HUES6 (cell line): Measurements from ENCODE around the gene HRAS.

Source experiments
- H3K27ac ChIP-seq: 2 replicates; pipeline ENCODE4 v1.7.0; 2013; ENCODE audit warnings: low read depth, mild to moderate bottlenecking, low read length, inconsistent platforms
- H3K27me3 ChIP-seq: 2 replicates; pipeline ENCODE4 v1.6.1; 2013; ENCODE audit warnings: low read length; ENCODE audit not compliant: control insufficient read depth, insufficient read depth
- H3K36me3 ChIP-seq: 2 replicates; pipeline ENCODE4 v1.6.1; 2013; ENCODE audit warnings: low read length; ENCODE audit not compliant: control insufficient read depth, insufficient read depth
- H3K4me1 ChIP-seq: 2 replicates; pipeline ENCODE4 v1.6.1; 2013; ENCODE audit warnings: low read length; ENCODE audit not compliant: control insufficient read depth, insufficient read depth
- H3K4me3 ChIP-seq: 2 replicates; pipeline ENCODE4 v1.5.1; 2013; ENCODE audit warnings: low read depth, low read length
- H3K9ac ChIP-seq: one replicate; pipeline ENCODE4 v1.6.1; 2013; ENCODE audit warnings: mild to moderate bottlenecking, low read length
- H3K9me3 ChIP-seq: 2 replicates; pipeline ENCODE4 v1.6.1; 2013; ENCODE audit warnings: low read depth, low read length; ENCODE audit not compliant: control insufficient read depth, insufficient read depth

The HRAS gene

DNA sequence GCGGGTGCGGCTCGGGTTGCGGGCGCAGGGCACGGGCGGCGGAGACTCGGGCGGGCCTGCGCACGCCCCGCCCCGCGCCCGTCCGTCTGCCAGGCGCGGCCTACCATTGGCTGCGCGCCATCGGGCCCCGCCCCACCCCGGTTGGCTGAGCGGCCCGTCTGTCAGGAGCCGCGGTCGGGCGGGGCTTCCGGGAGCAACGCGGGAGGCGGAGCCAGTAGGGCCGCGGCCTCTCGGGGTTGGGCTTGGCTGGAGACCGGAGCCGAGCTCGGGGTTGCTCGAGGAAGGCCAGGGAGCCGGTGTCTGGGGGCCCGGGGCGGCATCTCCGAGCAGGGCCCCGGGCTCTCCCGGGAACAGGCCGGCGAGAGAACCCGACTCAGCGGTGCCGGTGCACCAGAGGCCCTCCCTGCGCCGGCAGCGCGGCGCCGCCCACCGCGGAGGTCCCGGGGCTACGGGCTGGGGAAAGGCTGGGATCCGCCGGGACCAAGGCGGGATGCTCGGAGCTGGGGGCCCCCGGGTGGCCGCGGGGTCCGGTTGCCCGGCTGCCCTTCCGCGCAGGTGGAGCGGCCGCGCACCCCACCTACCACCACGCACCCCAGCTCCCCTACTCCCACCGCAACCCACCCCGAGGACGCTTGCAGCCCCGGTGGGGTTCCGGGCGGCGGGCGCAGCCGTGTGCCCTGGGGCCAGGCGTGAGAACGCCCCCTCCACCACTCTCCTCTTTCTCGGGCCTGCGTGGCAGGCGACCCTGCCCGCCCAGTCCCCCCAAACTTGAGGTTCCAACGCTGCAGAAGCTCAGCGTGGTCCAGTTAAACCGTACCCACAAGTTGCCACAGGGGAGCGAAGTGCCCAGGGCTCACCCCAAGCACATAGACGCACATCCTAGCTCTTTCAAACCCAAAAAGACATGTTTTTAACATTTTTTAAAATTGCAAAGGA is at the start of gene HRAS:
HRAS (minus strand) TSS at position 58 of the 936 bp plus-strand sequence.
- H3K27me3 ChIP-seq = peaks cover 13% of the 10 kb centered on the region
- peaks cover 9% of the 10 kb centered on the region for H3K4me1 ChIP-seq
- no peaks in the 10 kb centered on the region for H3K9me3 ChIP-seq
- peaks cover 27% of the 10 kb centered on the region for H3K36me3 ChIP-seq
- peak within 1 kb of the TSS; percentile 83 for H3K4me3 ChIP-seq
- peak within 1 kb of the TSS; percentile 72 for H3K9ac ChIP-seq
- 0 out of 2 replicates have a peak within 1 kb of the TSS, but pooled peaks have one; percentile 0 for H3K27ac ChIP-seq

DNA sequence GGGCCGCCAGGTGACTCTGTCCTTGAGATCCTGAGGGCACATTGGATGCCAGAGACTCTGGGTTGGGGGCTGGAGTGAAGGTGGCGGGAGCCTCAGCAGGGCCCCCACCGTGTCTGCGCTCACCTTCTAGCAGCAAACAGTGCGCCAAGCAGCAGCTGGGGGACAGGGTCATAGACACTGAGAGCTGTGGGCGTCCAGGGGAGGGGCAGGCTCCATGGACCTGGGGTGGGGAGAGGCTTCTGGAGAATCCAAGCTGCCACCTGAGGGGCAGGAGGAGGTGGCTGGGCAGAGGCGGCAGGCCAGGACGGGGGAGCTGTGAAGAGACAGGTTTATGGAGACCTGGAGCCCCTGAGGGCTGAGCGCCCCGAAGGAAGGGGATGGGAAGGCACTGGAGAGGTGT is 48.9 kb upstream of the HRAS start:
- no peak overlapping the region for H3K4me3 ChIP-seq
- H3K9ac ChIP-seq = no peak overlapping the region
- H3K9me3 ChIP-seq = no peaks in the 10 kb centered on the region
- peaks cover 61% of the 10 kb centered on the region for H3K36me3 ChIP-seq
- H3K4me1 ChIP-seq = no peaks in the 10 kb centered on the region
- no peaks in the 10 kb centered on the region for H3K27me3 ChIP-seq
- no peak overlapping the region for H3K27ac ChIP-seq

DNA sequence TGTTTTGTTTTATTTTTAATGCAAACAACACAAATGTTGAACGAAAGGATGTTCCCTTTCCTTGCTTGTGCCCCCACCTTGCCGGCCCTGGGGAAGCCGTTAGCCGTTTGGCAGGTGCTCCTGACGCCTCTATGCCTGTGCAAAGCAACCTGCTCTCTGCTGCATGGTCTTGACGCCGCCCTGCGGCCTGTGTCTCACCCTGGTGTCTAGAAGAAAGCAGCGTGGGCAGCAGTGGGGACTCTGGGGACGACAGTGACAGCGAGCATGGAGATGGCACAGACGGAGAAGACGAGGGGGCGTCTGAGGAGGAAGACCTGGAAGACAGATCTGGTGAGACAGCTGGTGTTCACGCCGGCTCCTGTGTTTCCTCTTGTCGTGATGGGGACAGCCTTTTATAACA is 46.4 kb upstream of the HRAS start:
- H3K9ac ChIP-seq = no peak overlapping the region
- no peak overlapping the region for H3K4me3 ChIP-seq
- H3K36me3 ChIP-seq = peaks cover 41% of the 10 kb centered on the region
- H3K27me3 ChIP-seq = no peaks in the 10 kb centered on the region
- no peaks in the 10 kb centered on the region for H3K9me3 ChIP-seq
- H3K27ac ChIP-seq = no peak overlapping the region
- peaks cover 14% of the 10 kb centered on the region for H3K4me1 ChIP-seq

DNA sequence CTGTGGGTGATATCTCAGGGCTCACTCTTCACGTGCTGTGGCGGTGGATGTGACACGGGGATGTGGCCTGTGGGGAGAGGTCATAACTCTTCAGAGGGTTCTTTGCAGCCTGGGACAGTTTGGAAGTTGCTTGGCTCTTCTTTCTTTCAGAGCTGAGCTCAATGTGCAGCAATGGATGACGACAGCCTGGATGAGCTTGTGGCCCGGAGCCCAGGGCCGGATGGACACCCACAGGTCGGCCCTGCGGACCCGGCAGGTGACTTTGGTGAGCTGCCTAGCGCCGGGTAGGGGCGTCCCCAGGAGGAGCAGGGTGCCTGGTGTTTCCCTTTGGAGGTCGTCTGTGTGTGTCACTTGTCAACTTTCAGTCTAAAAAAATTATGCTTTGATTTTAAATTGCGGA is 46.0 kb upstream of the HRAS start:
- Histone ChIP-seq H3K4me1 (peaks cover 14% of the 10 kb centered on the region), H3K36me3 (peaks cover 37% of the 10 kb centered on the region), H3K27me3 (no peaks in the 10 kb centered on the region), H3K9ac (no peak overlapping the region), H3K9me3 (no peaks in the 10 kb centered on the region), H3K4me3 (no peak overlapping the region), H3K27ac (no peak overlapping the region)

DNA sequence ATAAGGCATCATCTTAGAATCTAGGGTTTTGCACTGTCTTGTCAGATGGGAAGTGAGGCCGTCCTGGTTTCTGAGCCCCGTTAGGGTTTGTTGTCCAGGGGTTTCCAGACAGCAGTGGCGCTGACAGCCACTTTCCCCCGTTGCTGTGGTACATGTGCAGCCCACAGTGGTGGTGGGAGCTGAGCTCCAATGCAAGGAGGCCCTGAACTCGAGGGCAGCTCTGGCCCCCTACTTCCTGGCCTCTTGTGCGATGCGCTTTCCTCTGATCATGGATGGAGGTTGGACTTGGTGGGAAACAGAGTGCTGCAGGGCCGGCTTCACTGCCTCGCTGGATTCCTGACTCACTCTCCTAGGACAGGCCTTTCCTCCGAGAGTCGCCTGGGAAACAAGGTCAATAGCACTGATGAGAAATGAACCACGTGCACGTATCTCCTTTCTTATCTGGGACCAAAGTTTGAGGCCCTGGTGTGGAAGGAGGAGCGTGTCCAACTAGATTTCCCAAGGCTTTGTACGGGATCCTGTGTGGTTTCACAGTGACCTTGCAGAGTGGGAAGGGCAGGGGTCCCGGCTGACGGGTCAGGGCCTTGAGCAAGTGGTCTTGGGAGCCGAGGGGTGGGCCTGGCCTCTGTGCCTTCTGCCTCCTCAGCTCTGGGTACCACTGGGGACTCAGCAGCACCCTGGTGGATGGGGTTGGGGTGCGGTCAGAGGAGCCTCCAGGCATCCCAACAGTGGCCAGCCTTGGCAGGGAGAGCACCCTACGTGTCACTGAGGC is 44.6 kb upstream of the HRAS start:
- no peak overlapping the region for H3K4me3 ChIP-seq
- H3K4me1 ChIP-seq = peaks cover 15% of the 10 kb centered on the region
- H3K36me3 ChIP-seq = peaks cover 31% of the 10 kb centered on the region
- H3K9ac ChIP-seq = peak overlapping the region; percentile 19
- no peaks in the 10 kb centered on the region for H3K9me3 ChIP-seq
- H3K27ac ChIP-seq = no peak overlapping the region
- H3K27me3 ChIP-seq = peaks cover 6% of the 10 kb centered on the region

DNA sequence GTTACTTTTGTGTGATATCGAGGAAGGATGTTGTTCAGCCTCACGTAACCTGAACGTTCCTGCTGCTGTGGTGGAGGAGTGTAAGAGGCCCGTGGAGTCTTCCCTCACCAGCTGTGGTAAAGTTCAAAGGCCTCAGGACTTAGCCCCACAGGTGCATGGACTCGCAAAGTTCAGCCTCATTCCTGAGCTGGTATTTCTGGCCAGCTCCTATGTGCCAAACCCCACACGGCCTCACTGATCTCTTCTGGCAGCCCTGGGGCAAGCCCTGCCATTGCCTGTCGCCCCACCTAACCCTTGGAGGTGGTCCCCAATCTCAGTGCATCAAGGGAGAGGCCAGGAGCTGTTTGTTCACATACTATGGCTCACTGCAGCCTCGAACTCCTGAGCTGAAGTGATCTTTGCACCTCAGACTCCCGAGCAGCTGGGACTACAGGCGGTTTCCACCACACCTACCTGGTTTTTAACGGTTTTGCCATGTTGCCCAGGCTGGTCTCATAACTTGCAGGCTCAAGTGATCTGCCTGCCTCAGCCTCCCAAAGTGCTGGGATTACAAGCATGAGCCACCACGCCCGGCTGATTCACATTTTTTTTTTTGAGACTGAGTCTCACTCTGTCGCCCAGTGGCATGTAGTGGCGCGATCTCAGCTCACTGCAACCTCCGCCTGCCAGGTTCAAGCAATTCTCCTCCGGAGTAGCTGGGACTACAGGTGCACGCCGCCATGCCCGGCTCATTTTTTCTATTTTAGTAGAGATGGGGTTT is 43.1 kb upstream of the HRAS start:
- Histone ChIP-seq H3K27ac (no peak overlapping the region; the same call in 1 of the 2 replicates), H3K4me3 (peak overlapping the region; percentile 99; the same call in 1 of the 2 replicates), H3K36me3 (peaks cover 21% of the 10 kb centered on the region), H3K9ac (no peak overlapping the region), H3K9me3 (no peaks in the 10 kb centered on the region), H3K4me1 (peaks cover 23% of the 10 kb centered on the region), H3K27me3 (peaks cover 16% of the 10 kb centered on the region)

DNA sequence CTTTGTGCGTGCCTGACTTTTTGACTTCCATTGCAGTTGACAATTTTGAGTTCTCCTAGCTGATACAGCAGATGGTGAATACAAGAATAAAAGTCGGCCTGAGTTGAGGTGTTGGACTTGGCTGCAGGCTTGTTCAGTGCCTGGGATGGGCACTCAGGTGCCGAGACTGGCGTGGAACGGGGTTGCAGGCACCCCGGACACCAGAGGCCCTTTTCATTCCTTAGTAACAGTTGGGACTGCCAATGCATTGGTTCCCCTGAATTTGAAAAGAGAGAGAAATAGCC is 42.2 kb upstream of the HRAS start:
- Histone ChIP-seq H3K27me3 (peaks cover 20% of the 10 kb centered on the region), H3K4me1 (peaks cover 23% of the 10 kb centered on the region), H3K27ac (no peak overlapping the region), H3K9ac (peak overlapping the region; percentile 99), H3K36me3 (peaks cover 19% of the 10 kb centered on the region), H3K4me3 (peak overlapping the region; percentile 99), H3K9me3 (no peaks in the 10 kb centered on the region)

DNA sequence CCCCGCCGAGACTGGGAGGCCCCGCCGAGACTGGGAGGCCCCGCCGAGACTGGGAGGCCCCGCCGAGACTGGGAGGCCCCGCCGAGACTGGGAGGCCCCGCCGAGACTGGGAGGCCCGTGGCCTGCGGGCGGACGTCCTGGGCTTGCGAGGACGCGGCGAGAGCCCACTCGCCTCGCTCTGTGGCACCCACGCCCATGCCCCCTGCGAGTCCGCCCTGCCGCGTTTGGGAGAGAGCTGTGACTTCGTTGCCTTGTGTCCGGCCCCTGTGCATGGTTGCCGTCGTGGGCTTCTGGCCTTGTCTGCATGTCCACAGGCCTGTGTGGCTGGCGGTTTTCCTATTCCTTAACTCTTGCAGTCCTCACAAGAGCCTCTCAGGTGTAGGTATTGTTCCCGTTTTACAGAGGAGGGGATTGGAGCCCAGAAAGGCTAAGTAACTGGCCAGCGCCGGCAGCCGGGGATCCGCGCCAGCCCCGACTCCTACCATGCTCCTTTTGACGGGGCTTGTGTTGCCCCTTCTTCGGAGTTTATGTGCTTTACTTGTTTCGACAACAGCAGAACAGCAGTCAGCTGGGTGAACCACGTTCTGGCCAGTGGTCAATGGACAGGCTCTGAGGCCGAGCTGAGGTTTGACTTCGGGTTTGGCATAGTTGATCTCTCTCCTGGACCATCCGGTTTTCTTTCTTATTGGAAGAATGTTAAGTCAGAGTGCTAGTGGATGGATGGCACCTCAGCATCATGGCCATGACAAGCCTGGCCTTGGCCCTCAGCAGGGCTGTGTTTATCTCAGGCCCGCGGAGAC is 41.6 kb upstream of the HRAS start:
- Histone ChIP-seq H3K9ac (peak overlapping the region; percentile 99), H3K27ac (peak overlapping the region; percentile 81; the same call in 1 of the 2 replicates), H3K4me1 (peaks cover 24% of the 10 kb centered on the region), H3K4me3 (peak overlapping the region; percentile 99), H3K36me3 (peaks cover 15% of the 10 kb centered on the region), H3K27me3 (peaks cover 20% of the 10 kb centered on the region), H3K9me3 (no peaks in the 10 kb centered on the region)

DNA sequence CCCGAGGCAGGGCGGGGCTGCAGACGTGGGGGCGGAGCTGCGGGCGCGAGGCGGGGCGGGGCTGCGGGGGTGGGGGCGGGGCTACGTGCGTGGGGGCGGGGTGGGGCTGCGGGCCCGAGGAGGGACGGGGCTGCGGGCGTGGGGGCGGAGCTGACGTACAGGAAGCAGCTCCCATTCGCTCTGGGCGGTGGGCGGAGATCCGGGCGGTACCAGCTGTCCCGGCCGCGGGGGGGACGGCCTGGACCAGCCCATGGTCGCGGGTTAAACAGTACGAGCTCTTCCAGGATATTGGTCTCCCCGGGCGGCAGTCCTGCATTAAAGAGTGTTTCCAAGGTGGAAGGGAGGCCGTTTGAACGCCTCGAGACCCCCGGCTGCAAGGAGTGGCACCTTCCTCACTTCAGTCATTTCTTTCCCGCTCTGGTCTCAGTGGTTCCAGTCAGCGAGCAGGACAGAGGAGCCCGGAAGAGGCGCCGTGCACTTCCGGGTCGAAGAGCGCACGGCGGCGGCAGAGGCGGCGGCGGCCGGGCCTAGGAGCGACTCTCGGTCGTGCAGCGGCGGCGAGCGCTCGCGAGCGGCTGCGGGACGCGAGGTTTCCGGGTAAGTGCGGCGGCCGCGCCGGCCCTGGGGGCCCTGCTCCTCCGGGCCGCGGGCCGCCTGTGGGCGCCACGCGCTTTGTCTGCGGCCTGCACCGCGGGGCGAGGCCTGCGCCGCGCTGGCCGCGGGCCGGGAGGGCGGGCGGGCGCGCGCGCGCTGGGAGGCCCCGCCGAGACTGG is 40.8 kb upstream of the HRAS start, which contains the start of gene PHRF1:
PHRF1 (plus strand) TSS at position 475 of the 773 bp plus-strand sequence. CDS start 5,043 bp downstream, outside the sequence.
- Histone ChIP-seq H3K4me1 (peaks cover 30% of the 10 kb centered on the region), H3K27ac (peak within 1 kb of the TSS; percentile 100), H3K36me3 (peaks cover 7% of the 10 kb centered on the region), H3K9ac (peak within 1 kb of the TSS; percentile 100), H3K27me3 (peaks cover 20% of the 10 kb centered on the region), H3K4me3 (peak within 1 kb of the TSS; percentile 99), H3K9me3 (no peaks in the 10 kb centered on the region)
